ENCODE measurements around the gene JARID2. TPM values are rescaled to one million over a fixed set of nuclear protein-coding genes. Genes with fewer than 3 reads are reported as not detected.

Gene JARID2
- total and polyA plus RNA-seq, 2 of the 4 experiments (the other 2 are of a cell fraction): 9.6 to 12.9 TPM

- Histone ChIP-seq H3K4ac (ENCODE audit: low read depth, low read length) (no peak overlapping the region), H3K9me1 (ENCODE audit: insufficient read depth, low read length) (peaks cover 10% of the 10 kb centered on the region), H3K4me3 (ENCODE audit: insufficient read depth, low read depth, low read length) (no peak overlapping the region), H3K4me2 (ENCODE audit: low read depth, low read length) (no peak overlapping the region), H3K36me3 (ENCODE audit: control insufficient read depth, insufficient read depth, low read length) (peaks cover 2% of the 10 kb centered on the region; the same call in 1 of the 2 replicates), H3K18ac (ENCODE audit: low read depth, low read length) (no peak overlapping the region), H2BK15ac (ENCODE audit: low read depth, low read length) (no peak overlapping the region), H3K27me3 (ENCODE audit: control insufficient read depth, insufficient read depth, low read length) (no peaks in the 10 kb centered on the region), H2AFZ (replicated peaks; ENCODE audit: low read length, poor library complexity) (no peak overlapping the region), H2BK20ac (ENCODE audit: low read depth, low read length) (no peak overlapping the region), H2AK9ac (replicated peaks; ENCODE audit: low read depth, low read length, poor library complexity) (no peak overlapping the region), H3K27ac (ENCODE audit: insufficient read depth, low read length) (no peak overlapping the region), H3K14ac (replicated peaks; ENCODE audit: low read depth, low read length) (no peak overlapping the region), H2AK5ac (ENCODE audit: low read depth, low read length) (no peak overlapping the region), H4K8ac (ENCODE audit: low read depth in 2 of 2, low read length in 2 of 2) (no peak overlapping the region), H4K20me1 (ENCODE audit: insufficient read depth, low read length) (peaks cover 85% of the 10 kb centered on the region), H2BK5ac (ENCODE audit: low read depth, low read length, poor library complexity, severe bottlenecking) (no peak overlapping the region), H3K79me1 (ENCODE audit: low read depth in 1 of 2, low read length in 2 of 2) (peaks cover 19 to 86% of the 10 kb centered on the region in 2 experiments), H3K4me1 (ENCODE audit: control insufficient read depth, insufficient read depth, low read length) (peaks cover 7% of the 10 kb centered on the region), H3K23ac (ENCODE audit: low read depth, low read length) (no peak overlapping the region), H3K9ac (ENCODE audit: low read depth, low read length) (no peak overlapping the region), H4K5ac (ENCODE audit: low read depth, low read length) (no peak overlapping the region), H3K9me3 (ENCODE audit: control insufficient read depth, insufficient read depth, low read length) (no peaks in the 10 kb centered on the region), H3K56ac (ENCODE audit: extremely low read depth, insufficient read depth, low read length) (no peak overlapping the region), H2BK120ac (ENCODE audit: low read depth, low read length) (no peak overlapping the region), H4K91ac (ENCODE audit: insufficient read depth, low read depth, low read length) (no peak overlapping the region)
- in situ Hi-C loops (cut with MboI; ENCODE audit: low sequenced_read_pairs): no loop called here
- ChIA-PET CTCF (no interaction called here), POLR2A (ENCODE audit: unreplicated experiment) (interaction anchor here (0.5 kb wide), 1 partner anchor 48 kb away, joined by 3 read pairs; no protein-coding TSS in a partner anchor)
- DNase-seq (no peak), ATAC-seq (ENCODE audit: low read depth) (no peak)
- dilution Hi-C loops (cut with HindIII; ENCODE audit: low sequenced_read_pairs, unreplicated experiment): no loop called here
- no CpG with 5 or more reads among the region's 6 CpGs for WGBS, 2 experiments (ENCODE audit: extremely low coverage in 2 of 2, insufficient read length in 1 of 2)
- intact Hi-C loops (cut with micrococcal nuclease): no loop called here
- TF ChIP-seq RCOR1 (IDR thresholded peaks at IDR 0.05; ENCODE audit: insufficient replicate concordance, low read length) (no peak), POLR2A (IDR thresholded peaks at IDR 0.05; ENCODE audit: low read depth, low read length) (no peak), MAZ (IDR thresholded peaks at IDR 0.05; ENCODE audit: borderline replicate concordance, low read depth, low read length) (no peak), MXI1 (IDR thresholded peaks at IDR 0.05; ENCODE audit: borderline replicate concordance, low read depth, low read length) (no peak), NFE2L2 (IDR thresholded peaks at IDR 0.05; ENCODE audit: low read depth, low read length) (no peak), RAD21 (IDR thresholded peaks at IDR 0.05; ENCODE audit: low read length) (no peak), CHD1 (IDR thresholded peaks at IDR 0.05; ENCODE audit: low read depth, low read length) (no peak), RFX5 (IDR thresholded peaks at IDR 0.05; ENCODE audit: low read depth, low read length) (no peak), BHLHE40 (IDR thresholded peaks at IDR 0.05; ENCODE audit: low read depth, low read length) (no peak), FOS (IDR thresholded peaks at IDR 0.05; ENCODE audit: low read depth, low read length) (no peak), CEBPB (IDR thresholded peaks at IDR 0.05; ENCODE audit: low read depth, low read length) (no peak), MAFK (IDR thresholded peaks at IDR 0.05; ENCODE audit: low read depth, low read length) (no peak), SMC3 (IDR thresholded peaks at IDR 0.05; ENCODE audit: low read depth, low read length) (no peak)
- TF ChIP-seq, protein P1, sequence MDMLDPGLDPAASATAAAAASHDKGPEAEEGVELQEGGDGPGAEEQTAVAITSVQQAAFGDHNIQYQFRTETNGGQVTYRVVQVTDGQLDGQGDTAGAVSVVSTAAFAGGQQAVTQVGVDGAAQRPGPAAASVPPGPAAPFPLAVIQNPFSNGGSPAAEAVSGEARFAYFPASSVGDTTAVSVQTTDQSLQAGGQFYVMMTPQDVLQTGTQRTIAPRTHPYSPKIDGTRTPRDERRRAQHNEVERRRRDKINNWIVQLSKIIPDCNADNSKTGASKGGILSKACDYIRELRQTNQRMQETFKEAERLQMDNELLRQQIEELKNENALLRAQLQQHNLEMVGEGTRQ (IDR thresholded peaks at IDR 0.05; ENCODE audit: low read depth, low read length): no peak
- TF ChIP-seq, protein P2, sequence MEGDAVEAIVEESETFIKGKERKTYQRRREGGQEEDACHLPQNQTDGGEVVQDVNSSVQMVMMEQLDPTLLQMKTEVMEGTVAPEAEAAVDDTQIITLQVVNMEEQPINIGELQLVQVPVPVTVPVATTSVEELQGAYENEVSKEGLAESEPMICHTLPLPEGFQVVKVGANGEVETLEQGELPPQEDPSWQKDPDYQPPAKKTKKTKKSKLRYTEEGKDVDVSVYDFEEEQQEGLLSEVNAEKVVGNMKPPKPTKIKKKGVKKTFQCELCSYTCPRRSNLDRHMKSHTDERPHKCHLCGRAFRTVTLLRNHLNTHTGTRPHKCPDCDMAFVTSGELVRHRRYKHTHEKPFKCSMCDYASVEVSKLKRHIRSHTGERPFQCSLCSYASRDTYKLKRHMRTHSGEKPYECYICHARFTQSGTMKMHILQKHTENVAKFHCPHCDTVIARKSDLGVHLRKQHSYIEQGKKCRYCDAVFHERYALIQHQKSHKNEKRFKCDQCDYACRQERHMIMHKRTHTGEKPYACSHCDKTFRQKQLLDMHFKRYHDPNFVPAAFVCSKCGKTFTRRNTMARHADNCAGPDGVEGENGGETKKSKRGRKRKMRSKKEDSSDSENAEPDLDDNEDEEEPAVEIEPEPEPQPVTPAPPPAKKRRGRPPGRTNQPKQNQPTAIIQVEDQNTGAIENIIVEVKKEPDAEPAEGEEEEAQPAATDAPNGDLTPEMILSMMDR (conservative IDR thresholded peaks at IDR 0.05; ENCODE audit: low read depth, low read length): no peak
- TF ChIP-seq, protein P3, sequence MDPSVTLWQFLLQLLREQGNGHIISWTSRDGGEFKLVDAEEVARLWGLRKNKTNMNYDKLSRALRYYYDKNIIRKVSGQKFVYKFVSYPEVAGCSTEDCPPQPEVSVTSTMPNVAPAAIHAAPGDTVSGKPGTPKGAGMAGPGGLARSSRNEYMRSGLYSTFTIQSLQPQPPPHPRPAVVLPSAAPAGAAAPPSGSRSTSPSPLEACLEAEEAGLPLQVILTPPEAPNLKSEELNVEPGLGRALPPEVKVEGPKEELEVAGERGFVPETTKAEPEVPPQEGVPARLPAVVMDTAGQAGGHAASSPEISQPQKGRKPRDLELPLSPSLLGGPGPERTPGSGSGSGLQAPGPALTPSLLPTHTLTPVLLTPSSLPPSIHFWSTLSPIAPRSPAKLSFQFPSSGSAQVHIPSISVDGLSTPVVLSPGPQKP (IDR thresholded peaks at IDR 0.05; ENCODE audit: borderline replicate concordance, low read depth, low read length): no peak
- BruUV-seq (replicated peaks): no TSS peak
Measured at GRCh38 chr6:15408008-15408407, 162.1 kb downstream of the JARID2 start.
